IPS-18c (cell line): ENCODE measurements around the gene CDON.
"Not testable (repeated sequence)": the region's sequence is repeated elsewhere in the genome, so short reads cannot be mapped to it uniquely, and the experiment has no call there.

Experiments used
- H3K4me3 ChIP-seq: 2 replicates; pipeline ENCODE4 v1.7.0; 2013; ENCODE audit warnings: low read depth, mild to moderate bottlenecking, low read length, moderate library complexity; ENCODE audit not compliant: insufficient read depth
- H3K9me3 ChIP-seq: one replicate; pipeline ENCODE4 v1.6.1; 2013; ENCODE audit warnings: mild to moderate bottlenecking, low read length, moderate library complexity; ENCODE audit not compliant: control insufficient read depth, insufficient read depth

The CDON gene

GRCh38 chr11:126028534-126028933 lies 34.1 kb downstream of the CDON start:
- H3K4me3 ChIP-seq, H3K9me3 ChIP-seq: not testable (repeated sequence)

DNA sequence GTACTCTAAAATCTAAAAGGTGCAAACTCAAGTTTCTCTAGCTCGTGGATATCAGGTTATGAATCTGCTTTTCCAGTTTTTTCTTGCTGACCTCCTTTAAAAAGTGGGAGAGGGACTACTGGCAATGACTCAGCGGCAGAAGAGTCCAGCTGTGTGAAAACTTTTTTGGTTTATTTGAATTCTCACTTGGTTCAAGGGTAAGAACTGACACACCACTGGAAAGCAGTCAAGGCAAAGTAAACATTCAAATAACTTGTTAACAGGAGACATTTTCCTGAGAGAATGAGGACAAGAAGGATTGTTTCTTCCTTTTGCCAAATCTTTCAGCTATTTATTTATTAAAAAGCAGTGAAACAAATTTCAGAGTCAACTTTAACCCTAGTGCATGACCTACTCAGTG lies 36.1 kb downstream of the CDON start:
- H3K4me3 ChIP-seq = no peak overlapping the region
- no peaks in the 10 kb centered on the region for H3K9me3 ChIP-seq

- H3K4me3 ChIP-seq = no peak overlapping the region
- H3K9me3 ChIP-seq = no peaks in the 10 kb centered on the region
Observed at GRCh38 chr11:126025822-126026221, 36.8 kb downstream of the CDON start.

DNA sequence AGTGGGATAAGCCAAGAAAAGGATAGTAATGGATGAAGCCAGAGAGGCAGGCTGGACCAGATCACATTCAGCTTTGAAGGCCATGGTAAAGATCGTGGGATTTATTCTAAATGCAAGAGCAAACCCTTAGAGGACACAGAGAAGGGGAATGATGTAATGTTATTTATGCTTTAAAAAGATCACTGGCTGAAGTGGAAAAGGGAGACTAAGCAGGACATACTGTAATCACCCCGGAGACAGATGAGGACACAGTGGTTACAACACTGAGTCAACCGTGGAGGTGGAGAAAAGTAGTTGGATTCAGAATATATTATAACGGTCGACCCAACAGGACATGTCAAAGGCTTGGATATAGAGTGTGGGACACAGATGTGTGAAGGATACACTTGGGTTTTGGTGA lies 38.5 kb downstream of the CDON start:
- H3K9me3 ChIP-seq = no peaks in the 10 kb centered on the region
- H3K4me3 ChIP-seq = no peak overlapping the region

DNA sequence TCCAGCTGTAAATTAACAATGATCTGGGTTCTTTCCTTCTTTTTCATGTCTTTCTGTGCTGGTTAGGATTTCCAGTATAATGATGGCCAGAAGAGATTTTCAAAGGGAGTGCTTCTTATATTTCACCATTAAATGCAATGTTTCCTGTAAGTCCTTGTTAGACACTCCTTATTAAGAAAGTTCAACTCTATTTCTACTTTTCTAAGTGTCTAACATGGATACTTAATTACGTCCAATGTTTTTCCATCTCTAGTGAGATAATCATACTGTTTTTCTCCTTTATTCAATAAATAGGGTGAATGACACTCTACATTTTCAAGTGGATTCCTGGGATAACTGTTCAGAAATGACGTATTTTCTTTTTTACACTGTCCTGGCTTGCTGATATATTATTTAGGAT lies 49.8 kb downstream of the CDON start:
- no peaks in the 10 kb centered on the region for H3K9me3 ChIP-seq

GRCh38 chr11:126011754-126012153 lies 50.9 kb downstream of the CDON start:
- no peaks in the 10 kb centered on the region for H3K9me3 ChIP-seq

More for the DNA sequence above, 49.8 kb downstream of the CDON start:
- no peak overlapping the region for H3K4me3 ChIP-seq

DNA sequence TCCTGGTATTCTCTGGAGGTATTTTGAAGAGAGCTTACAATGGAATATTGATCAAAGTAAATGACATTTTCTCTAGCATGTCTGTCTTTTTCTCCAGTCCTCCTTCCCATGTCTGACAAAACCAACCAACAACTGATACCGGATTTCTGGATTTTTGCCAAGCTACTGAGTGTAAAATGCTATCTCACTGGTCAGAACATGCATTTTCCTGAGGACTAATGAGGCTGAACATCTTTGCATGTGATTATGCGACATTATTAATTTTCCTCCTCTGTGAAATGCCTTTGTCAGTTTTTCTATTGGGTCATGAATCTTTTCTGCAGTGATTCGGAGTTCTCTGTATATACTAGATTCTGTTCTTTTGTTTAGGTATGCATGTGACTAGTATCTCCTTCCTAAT lies 51.4 kb downstream of the CDON start:
- Histone ChIP-seq H3K4me3 (no peak overlapping the region), H3K9me3 (no peaks in the 10 kb centered on the region)

More at GRCh38 chr11:126011754-126012153, 50.9 kb downstream of the CDON start:
- no peak overlapping the region for H3K4me3 ChIP-seq

GRCh38 chr11:126008956-126009355 lies 53.7 kb downstream of the CDON start:
- Histone ChIP-seq H3K4me3 (no peak overlapping the region), H3K9me3 (no peaks in the 10 kb centered on the region)

GRCh38 chr11:126007238-126007637 lies 55.4 kb downstream of the CDON start:
- no peaks in the 10 kb centered on the region for H3K9me3 ChIP-seq
- no peak overlapping the region for H3K4me3 ChIP-seq

DNA sequence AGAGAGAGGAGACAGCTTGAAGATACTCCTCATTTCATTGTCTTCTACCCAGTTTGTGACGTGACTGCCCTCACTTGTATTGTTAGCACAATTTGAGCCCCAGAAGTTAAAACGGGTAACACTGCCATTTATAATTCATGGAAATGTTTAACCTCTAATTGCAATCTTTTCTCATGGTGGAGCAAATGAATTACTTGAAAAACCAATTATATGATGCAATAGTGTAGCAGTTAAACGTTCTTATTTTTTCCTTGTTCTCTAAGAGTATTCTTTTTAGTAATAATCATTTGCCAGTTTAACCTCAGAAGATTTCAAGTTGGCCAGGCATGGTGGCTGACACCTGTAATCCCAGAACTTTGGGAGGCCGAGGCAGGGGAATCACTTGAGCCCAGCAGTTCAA lies 56.6 kb downstream of the CDON start:
- Histone ChIP-seq H3K9me3 (no peaks in the 10 kb centered on the region), H3K4me3 (no peak overlapping the region)

GRCh38 chr11:126002181-126002580 lies 60.5 kb downstream of the CDON start:
- no peak overlapping the region for H3K4me3 ChIP-seq

DNA sequence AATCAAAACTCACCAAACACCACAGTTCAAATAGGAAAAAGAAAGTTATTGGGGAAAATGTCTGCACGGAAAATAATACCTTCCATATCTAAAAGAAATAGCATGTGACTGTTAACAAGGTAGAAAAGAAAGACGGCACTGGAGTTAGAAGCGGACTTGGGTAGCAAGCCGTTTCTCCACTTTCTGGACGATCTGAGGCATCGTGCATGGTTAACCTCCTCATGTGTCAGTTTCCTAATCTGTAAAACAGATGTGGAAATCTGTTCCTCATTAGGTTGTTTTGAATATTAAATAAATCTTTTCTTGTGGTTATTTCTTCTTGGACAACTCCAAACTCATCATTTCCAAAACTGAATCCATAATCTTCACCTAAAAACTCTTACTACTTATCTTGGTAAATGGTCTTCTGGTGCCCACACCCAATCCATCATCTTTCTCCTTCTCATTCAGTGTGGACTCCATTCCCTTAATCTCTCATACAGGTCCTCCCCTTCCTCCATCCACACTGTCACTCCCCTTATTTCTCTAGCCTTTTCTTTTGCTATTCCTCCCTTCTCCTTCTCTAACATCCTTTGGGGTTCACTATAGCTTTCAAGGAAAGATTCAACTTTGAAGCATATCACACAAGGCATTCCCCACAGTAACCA lies 63.3 kb downstream of the CDON start:
- Histone ChIP-seq H3K9me3 (no peaks in the 10 kb centered on the region), H3K4me3 (no peak overlapping the region)

More at GRCh38 chr11:126002181-126002580, 60.5 kb downstream of the CDON start:
- H3K9me3 ChIP-seq = no peaks in the 10 kb centered on the region

GRCh38 chr11:125998267-125998666 lies 64.4 kb downstream of the CDON start:
- Histone ChIP-seq H3K9me3 (no peaks in the 10 kb centered on the region), H3K4me3 (no peak overlapping the region)

GRCh38 chr11:125995313-125995712 lies 67.4 kb downstream of the CDON start:
- H3K4me3 ChIP-seq = no peak overlapping the region
- H3K9me3 ChIP-seq = no peaks in the 10 kb centered on the region

DNA sequence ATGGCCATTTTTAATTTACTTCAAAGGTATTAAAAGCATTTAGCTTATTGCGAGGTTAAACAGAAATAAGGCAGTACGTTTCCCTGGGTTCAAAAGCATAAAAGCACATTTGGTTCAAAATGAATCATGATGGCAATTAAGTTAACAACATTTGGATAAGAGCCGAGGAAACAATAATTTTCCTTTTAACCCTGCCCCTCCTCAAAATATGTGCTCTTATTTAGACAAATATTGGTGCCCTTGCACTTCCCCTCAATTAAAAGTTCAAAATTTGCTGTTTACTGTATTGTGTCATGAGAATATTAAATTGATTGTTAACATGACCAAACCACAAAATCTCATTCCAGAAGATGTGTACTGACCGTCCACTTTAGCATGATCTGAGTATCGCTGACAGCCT lies 68.2 kb downstream of the CDON start:
- Histone ChIP-seq H3K4me3 (no peak overlapping the region), H3K9me3 (no peaks in the 10 kb centered on the region)

DNA sequence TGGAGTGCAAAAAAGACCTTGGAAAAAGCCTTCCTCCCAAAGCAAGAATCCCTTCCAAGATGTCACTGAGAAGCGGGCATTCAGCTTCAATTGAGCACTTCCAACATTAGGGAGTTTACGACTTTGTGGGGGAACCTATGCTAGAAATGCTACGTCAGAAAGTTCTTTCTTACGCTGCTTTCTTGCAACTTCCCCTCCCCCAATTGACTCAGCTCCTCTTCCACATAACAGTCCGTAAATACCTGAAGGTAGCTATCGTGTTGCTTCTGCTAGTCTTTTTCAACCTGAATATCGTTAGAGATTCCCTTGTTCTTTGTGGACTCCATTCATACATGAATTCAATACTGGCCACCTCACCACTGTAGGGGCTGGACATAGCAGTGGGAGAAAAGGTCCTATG lies 69.8 kb downstream of the CDON start:
- H3K9me3 ChIP-seq = no peaks in the 10 kb centered on the region
- H3K4me3 ChIP-seq = no peak overlapping the region

DNA sequence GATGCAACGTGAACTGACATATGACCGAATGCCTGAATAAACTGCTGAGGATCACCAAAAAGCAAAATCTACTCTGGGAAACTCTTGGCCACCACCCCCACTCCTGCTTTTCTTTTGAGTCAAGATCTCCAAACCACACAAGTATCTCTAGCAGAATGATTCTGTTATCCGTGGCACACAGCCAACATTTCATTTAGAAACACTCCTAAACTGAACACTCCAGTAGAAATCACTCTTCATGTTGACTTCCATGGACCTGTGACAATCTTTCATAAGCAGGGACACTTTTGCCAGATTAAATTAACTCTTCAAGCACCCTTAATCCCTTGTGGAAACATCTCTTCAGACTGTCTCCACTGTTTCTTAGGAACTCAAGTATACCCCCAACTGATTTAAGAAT lies 72.4 kb downstream of the CDON start:
- H3K4me3 ChIP-seq = no peak overlapping the region
- H3K9me3 ChIP-seq = no peaks in the 10 kb centered on the region

DNA sequence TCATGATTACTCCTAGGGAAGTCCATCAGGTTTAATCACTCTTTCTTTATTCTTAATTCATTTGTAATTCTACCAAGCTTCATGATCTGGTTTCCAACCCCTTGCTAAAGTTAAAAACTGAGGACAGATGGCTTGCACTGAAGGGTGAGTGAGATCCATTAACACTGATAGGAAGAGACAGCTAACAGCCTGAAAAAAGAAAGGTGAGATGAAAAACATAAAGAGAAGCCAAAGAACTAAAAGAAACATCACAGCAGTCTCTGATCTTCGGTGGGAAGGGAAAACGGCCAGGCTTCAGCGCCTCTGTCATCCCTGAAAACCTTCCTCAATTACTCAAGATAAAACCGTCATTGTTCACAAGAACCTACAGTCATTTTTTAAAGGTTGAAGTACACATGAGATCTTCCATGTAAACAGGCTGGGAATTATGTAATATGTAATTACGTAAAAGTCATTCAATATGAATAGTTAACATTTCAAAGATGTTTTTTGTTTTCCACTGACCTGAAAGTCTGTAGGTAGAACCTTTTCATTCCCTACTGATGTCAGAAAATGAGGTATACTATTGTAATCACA lies 75.5 kb downstream of the CDON start:
- no peak overlapping the region for H3K4me3 ChIP-seq

GRCh38 chr11:125985956-125986355 lies 76.7 kb downstream of the CDON start:
- H3K4me3 ChIP-seq, H3K9me3 ChIP-seq: not testable (repeated sequence)

More for the DNA sequence above, 75.5 kb downstream of the CDON start:
- H3K9me3 ChIP-seq = no peaks in the 10 kb centered on the region
